Mammary epithelial cell (primary cell): ENCODE results near the gene PCDHGA10.

Source experiments
- CTCF ChIP-seq, 2 donors: IDR thresholded peaks in 1 of 2; conservative IDR thresholded peaks in 1 of 2; 2 replicates each; pipeline ENCODE4 v1.5.1; 2011 to 2012; ENCODE audit warnings: inconsistent platforms in 2 of 2, low read length in 2 of 2, mild to moderate bottlenecking in 2 of 2, control low read depth in 1 of 2, low read depth in 1 of 2; ENCODE audit not compliant: insufficient read depth in 1 of 2; ENCODE audit errors: extremely low read depth in 1 of 2
- EZH2 ChIP-seq: IDR thresholded peaks from 2 replicates; pipeline ENCODE4 v1.6.1; 2012; ENCODE audit warnings: low read length, inconsistent platforms, borderline replicate concordance

- TF ChIP-seq CTCF (conservative IDR thresholded peaks at IDR 0.05 in 1 of 2, IDR thresholded peaks at IDR 0.05 in 1 of 2; ENCODE audit: extremely low read depth in 1 of 2, insufficient read depth in 1 of 2, low read depth in 1 of 2, low read length in 2 of 2) (no peak), EZH2 (no peak)
These were observed 27.6 kb downstream of the PCDHGA10 start for GRCh38 chr5:141440341-141440740.
